SU-DHL-6 (cell line): ENCODE data around the gene HACL1.

Experiments
- H2AFZ ChIP-seq: fragments of 200-600 bp; sonication (generic); 2 replicates; pipeline ENCODE4 v1.6.1; 2014; ENCODE audit warnings: low read depth, mild to moderate bottlenecking, moderate library complexity, mixed read lengths, antibody characterized with exemption, low read length; ENCODE audit not compliant: severe bottlenecking
- H3F3A ChIP-seq: fragments of 200-600 bp; shearing (Covaris generic); 2 replicates; pipeline ENCODE4 v1.6.0; 2016; ENCODE audit warnings: antibody characterized with exemption, mild to moderate bottlenecking; ENCODE audit not compliant: insufficient read depth
- H3K27ac ChIP-seq: fragments of 200-600 bp; sonication (generic); 2 replicates; pipeline ENCODE4 v1.5.1; 2016; ENCODE audit warnings: low read depth, mild to moderate bottlenecking, low read length, moderate library complexity, mixed read lengths
- H3K27me3 ChIP-seq: fragments of 200-600 bp; sonication (generic), shearing (Covaris generic); 2 replicates; pipeline ENCODE4 v1.6.0; 2014; ENCODE audit warnings: mild to moderate bottlenecking, low read length
- H3K36me3 ChIP-seq: fragments of 200-600 bp; sonication (generic); 2 replicates; pipeline ENCODE4 v1.6.1; 2014; ENCODE audit warnings: mild to moderate bottlenecking, low read length, mixed read lengths
- H3K4me2 ChIP-seq: fragments of 300-600, 200-600 bp; shearing (Covaris generic), sonication (generic); 2 replicates; pipeline ENCODE4 v1.6.0; 2014; ENCODE audit warnings: low read length, low read depth, mild to moderate bottlenecking; ENCODE audit not compliant: poor library complexity, severe bottlenecking
- H3K4me3 ChIP-seq: fragments of 200-600 bp; sonication (generic); 2 replicates; pipeline ENCODE4 v1.5.1; 2014; ENCODE audit warnings: antibody characterized with exemption, low read length, mild to moderate bottlenecking, mixed read lengths; ENCODE audit not compliant: insufficient read depth, poor library complexity, severe bottlenecking
- H3K79me2 ChIP-seq: fragments of 200-600 bp; sonication (generic); 2 replicates; pipeline ENCODE4 v1.6.1; 2014; ENCODE audit warnings: mild to moderate bottlenecking, low read length, moderate library complexity; ENCODE audit not compliant: insufficient read depth
- H3K9ac ChIP-seq: fragments of 200-600 bp; sonication (generic); 2 replicates; pipeline ENCODE4 v1.7.0; 2014; ENCODE audit warnings: mild to moderate bottlenecking, low read length
- H3K9me2 ChIP-seq: fragments of 200-600 bp; sonication (generic); replicated peaks from 2 replicates; pipeline ENCODE4 v1.6.1; 2014; ENCODE audit warnings: low read length; ENCODE audit not compliant: insufficient read depth
- H3K9me3 ChIP-seq: fragments of 200-600 bp; sonication (generic); 2 replicates; pipeline ENCODE4 v1.6.1; 2014; ENCODE audit warnings: low read length, mixed read lengths; ENCODE audit not compliant: insufficient read depth
- H4K20me1 ChIP-seq: fragments of 200-600 bp; sonication (generic); 2 replicates; pipeline ENCODE4 v1.6.1; 2014; ENCODE audit warnings: low read depth, mild to moderate bottlenecking, antibody characterized with exemption, low read length, moderate library complexity, mixed read lengths
- EZH2phosphoT487 ChIP-seq: fragments of 200-600 bp; sonication (generic), shearing (Covaris generic); conservative IDR thresholded peaks from 2 replicates; pipeline ENCODE4 v1.6.1; 2018; ENCODE audit warnings: mild to moderate bottlenecking, antibody characterized with exemption, low read length, moderate library complexity, mixed read lengths
- TF ChIP-seq, protein P1 (sequence below): fragments of 200-600 bp; sonication (generic); IDR thresholded peaks from one replicate; pipeline ENCODE4 v1.5.1; 2017; ENCODE audit warnings: antibody characterized with exemption, mild to moderate bottlenecking, low read length, moderate library complexity; ENCODE audit not compliant: insufficient read depth, poor library complexity, severe bottlenecking

HACL1 gene

DNA sequence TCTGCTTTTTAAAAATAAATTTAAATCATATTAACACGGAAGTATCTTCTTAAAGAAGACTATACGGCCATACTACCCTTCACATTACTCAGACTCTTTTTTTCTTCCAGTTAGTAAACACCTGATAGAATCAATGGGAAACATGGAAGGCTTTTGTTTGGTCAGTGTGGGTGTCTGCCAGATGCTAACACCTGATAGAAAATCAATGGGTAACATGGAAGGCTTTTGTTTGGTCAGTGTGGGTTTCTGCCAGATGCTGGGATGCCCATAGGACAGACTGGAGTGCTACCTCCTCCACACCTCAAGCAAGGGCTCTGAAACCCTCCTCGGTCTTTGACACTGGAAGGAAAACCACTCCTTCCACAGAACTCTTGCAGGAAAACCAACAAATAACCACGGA is 29.2 kb downstream of the HACL1 start:
- Histone ChIP-seq H3K36me3 (peaks cover 12% of the 10 kb centered on the region), H3K4me2 (no peak overlapping the region), H3K4me3 (no peak overlapping the region), H3K27ac (no peak overlapping the region), H2AFZ (no peak overlapping the region), H3K79me2 (no peaks in the 10 kb centered on the region), H3K9me2 (no peaks in the 10 kb centered on the region), H3K9me3 (no peaks in the 10 kb centered on the region), H4K20me1 (no peaks in the 10 kb centered on the region), H3K27me3 (no peaks in the 10 kb centered on the region), H3K9ac (no peak overlapping the region), H3F3A (no peaks in the 10 kb centered on the region)
- TF ChIP-seq, protein P1, sequence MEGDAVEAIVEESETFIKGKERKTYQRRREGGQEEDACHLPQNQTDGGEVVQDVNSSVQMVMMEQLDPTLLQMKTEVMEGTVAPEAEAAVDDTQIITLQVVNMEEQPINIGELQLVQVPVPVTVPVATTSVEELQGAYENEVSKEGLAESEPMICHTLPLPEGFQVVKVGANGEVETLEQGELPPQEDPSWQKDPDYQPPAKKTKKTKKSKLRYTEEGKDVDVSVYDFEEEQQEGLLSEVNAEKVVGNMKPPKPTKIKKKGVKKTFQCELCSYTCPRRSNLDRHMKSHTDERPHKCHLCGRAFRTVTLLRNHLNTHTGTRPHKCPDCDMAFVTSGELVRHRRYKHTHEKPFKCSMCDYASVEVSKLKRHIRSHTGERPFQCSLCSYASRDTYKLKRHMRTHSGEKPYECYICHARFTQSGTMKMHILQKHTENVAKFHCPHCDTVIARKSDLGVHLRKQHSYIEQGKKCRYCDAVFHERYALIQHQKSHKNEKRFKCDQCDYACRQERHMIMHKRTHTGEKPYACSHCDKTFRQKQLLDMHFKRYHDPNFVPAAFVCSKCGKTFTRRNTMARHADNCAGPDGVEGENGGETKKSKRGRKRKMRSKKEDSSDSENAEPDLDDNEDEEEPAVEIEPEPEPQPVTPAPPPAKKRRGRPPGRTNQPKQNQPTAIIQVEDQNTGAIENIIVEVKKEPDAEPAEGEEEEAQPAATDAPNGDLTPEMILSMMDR = no peak
- TF ChIP-seq EZH2phosphoT487 = no peak

DNA sequence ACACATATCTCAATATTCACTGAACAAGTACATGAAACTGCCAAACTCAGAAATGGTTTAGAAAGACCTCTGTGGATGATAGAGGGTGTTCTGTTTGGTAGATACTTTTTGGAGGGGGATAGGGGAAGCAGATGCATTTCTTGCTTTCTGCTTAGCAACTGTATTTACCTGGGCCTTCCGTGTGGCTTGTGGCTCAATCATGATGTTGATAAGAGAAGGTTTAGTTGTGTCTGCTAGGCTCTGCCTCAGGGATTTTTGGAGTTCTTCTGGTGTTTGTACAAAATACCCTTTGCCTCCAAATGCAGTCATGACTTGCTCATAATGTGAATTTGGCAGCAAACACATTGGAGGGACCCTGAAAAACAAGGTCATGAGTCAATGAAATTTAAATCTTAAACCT is 38.2 kb downstream of the HACL1 start:
- H3K9me3 ChIP-seq = no peaks in the 10 kb centered on the region
- H4K20me1 ChIP-seq = no peaks in the 10 kb centered on the region
- no peaks in the 10 kb centered on the region for H3K9me2 ChIP-seq
- H3K9ac ChIP-seq = no peak overlapping the region
- H3K4me3 ChIP-seq = no peak overlapping the region
- 0 out of 2 replicates have a peak, but pooled peaks cover under 1% of the 10 kb centered on the region for H3F3A ChIP-seq
- peaks cover 17% of the 10 kb centered on the region for H3K36me3 ChIP-seq
- no peak overlapping the region for H3K27ac ChIP-seq
- H3K79me2 ChIP-seq = no peaks in the 10 kb centered on the region
- no peak overlapping the region for H2AFZ ChIP-seq
- no peak overlapping the region for H3K4me2 ChIP-seq
- TF ChIP-seq, protein P1 = no peak
- no peak for TF ChIP-seq EZH2phosphoT487
- H3K27me3 ChIP-seq = no peaks in the 10 kb centered on the region

DNA sequence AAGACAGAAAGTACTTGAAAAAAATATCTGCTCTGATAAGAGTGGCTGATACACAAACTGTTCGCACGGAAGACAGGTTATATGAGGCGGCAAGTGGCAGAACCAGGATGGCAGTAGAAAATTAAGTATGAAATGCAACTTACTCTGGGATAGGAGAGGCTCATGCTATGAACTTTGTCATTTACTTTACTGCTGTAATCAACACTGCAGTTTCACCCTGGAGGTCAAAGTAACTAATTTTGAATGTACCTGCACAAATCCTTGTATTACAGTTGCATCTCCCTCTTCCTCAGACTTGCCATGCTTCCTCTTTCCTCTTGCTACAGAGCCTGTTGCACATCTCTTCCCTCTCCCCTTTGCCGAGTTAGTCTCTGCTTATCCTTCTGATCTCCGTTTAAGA is 38.8 kb downstream of the HACL1 start:
- H4K20me1 ChIP-seq = no peaks in the 10 kb centered on the region
- H3K4me3 ChIP-seq = no peak overlapping the region
- H3K36me3 ChIP-seq = peaks cover 11% of the 10 kb centered on the region
- H3K79me2 ChIP-seq = no peaks in the 10 kb centered on the region
- no peaks in the 10 kb centered on the region for H3K9me2 ChIP-seq
- H3K9ac ChIP-seq = no peak overlapping the region
- no peak overlapping the region for H2AFZ ChIP-seq
- no peak overlapping the region for H3K27ac ChIP-seq
- H3F3A ChIP-seq = 0 out of 2 replicates have a peak, but pooled peaks cover 6% of the 10 kb centered on the region
- H3K27me3 ChIP-seq = no peaks in the 10 kb centered on the region
- no peaks in the 10 kb centered on the region for H3K9me3 ChIP-seq
- H3K4me2 ChIP-seq = no peak overlapping the region
- TF ChIP-seq, protein P1 = no peak
- TF ChIP-seq EZH2phosphoT487 = no peak
